ENCODE measurements around the gene CBX3.
"Not testable (repeated sequence)": the region's sequence is repeated elsewhere in the genome, so short reads cannot be mapped to it uniquely, and the experiment has no call there.

CBX3 gene

DNA sequence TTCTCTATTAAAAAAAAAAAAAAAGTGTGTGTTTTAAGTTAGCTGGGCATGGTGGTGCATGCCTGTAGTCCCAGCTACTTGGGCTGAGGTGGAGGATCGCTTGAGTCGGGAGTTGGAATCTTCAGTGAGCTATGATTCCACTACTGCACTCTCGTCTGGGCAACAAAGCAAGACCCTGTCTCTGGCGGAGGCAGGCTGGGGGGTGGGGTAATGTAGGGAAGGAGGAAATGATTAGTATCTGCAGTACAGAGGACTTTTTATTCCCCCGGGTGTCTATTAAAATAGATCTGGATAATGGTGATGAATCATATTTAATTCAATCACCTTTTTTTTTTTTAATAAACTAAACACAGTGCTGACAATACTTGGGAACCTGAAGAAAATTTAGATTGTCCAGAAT lies 6.5 kb downstream of the CBX3 start:
- DNase-seq = no peak

DNA sequence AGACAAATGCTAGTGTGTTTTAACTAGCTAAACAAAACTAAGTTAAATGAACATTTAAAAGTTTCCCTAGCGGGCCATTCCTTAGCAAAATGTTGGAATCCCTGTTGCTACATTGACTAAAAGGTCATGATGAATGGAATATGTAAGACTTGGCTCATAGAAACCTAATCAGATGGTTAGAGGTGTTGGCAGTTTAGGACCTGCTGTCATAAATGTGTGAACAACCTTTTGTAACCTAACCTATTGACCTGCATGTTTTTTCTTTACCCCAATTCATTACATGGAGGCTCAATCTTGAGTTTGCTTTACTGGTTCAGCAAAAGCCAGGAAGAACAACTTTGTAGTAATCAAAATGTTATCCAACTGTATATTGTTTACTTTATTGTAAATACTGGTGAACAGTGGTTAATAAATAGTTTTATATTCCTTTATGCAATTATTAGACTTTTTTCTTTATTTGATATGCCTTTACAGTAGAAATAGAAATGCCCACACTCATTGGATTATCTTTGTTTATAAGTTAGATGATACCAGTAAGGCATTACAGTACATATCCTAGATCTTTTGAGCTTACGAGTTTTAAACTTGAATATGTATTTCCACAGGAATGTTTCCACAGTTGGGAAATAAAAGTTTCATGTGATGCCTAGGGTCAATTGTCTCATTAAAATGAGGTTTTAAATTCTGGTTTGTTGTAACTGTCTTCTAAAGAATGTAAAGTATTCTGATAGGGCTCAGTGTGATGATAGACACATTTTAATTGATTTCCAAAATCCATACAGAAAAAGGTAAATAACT lies 11.6 kb downstream of the CBX3 start:
- DNase-seq = no peak

DNA sequence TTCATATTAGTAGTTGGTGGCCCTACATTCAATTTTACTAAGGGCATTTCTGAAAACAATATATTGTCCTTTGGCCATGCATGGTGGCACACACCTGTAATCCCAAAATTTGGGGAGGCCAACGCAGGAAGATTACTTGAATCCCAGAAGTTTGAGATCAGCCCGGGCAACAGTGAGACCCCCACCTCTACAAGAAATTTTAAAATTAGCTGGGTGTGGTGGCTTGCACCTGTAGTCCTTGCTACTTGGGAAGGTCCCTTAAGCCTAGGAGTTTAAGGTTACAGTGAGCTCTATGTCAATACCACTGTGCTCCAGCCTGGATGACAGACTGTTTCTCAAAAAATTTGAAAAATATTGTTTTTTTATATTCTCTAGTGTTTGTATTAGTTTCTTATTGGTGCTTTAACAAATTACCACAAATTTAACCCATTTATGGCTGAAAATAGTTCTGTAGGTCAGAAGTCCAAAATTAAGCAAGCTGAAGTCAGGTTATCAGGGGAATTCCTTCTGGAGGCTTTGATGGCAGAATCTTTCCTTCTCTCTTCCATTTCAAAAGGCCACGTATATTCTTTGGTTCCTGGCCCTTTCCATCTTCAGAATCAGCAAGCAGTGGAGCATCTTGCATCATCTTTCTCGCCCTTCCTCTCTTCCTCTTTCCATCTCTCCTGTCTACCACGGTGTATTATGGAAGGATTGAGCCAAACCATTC lies 12.4 kb downstream of the CBX3 start:
- DNase-seq = no peak

DNA sequence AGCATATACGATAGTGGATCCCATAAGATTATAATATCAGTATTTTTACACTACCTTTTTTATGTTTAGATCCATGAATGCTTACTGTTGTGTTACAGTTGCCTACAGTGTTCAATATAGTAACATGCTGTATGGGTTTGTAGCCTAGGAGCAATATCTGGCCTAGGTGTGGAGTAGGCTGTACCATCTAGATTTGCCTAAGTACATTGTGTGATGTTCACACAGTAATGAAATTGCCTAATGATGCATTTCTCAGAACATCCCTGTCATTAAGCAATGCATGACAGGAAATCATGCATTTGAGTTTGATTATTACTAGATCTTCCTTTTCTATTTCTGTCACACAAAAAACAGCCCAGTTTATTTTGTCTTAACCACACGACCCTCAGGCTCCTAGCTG lies 14.5 kb downstream of the CBX3 start:
- DNase-seq = no peak

DNA sequence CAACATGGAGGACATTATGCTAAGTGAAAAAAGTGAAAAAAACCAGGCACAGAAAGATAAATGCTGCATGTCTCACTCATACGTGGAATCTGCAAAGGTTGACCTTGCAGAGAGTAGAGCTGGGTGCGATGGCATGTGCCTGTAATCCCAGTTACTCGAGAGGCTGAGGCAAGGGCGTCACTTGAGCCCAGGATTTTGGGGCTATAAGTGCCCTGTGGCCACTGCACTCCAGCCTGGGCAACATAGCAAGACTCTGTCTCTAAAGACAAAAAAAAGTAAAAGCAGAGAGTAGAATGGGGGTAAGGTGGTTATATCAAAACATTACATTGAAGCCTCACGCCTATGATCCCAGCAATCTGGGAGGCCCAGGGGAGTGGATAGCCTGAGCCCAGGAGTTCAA lies 22.8 kb downstream of the CBX3 start:
- no peak for DNase-seq

DNA sequence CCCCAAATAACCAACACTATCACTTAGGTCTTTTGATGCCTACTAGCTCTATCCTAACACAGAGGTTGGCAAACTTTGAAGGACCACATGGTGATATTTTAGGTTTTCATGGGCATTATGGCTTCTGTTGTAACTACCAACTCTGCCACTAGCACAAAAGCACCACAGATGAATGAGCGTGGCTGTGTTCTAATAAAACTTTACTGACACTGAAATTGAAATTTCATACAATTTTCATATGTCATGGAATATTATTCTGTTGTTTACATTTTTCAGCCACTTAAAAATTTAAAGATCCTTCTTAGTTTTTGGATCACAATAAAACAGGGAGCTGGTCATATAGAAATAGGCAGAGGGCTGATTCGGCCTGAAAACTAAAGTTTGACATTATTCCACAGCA lies 26.4 kb downstream of the CBX3 start:
- DNase-seq = no peak

DNA sequence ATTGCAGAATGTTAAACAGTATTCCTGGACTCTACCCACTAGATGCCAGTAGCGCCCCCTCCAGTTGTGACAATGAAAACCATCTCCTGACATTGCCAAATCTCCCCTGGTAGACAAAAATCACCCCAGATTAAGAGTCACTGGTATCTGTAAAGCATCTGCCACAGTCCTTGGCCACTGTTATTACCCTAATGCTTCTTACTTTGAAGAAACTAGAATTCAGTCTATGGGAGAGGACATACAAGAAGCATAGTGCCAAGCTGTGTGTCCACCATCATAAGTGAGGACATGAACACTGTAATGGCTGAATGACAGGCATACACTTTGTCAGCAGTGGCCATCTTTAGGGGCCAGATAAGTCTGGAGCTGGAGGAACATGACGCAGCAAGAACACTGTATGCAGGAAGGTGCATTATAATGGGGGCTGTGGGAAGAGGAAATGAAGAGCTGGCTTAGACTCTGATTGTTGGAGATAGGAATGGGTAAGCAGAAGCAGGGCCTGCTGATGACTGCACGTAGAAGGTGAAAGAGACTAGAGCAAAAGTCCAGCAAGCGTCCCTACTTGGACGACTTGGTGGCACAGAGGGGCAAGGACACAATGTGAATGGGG lies 32.5 kb downstream of the CBX3 start:
- no peak for DNase-seq

DNA sequence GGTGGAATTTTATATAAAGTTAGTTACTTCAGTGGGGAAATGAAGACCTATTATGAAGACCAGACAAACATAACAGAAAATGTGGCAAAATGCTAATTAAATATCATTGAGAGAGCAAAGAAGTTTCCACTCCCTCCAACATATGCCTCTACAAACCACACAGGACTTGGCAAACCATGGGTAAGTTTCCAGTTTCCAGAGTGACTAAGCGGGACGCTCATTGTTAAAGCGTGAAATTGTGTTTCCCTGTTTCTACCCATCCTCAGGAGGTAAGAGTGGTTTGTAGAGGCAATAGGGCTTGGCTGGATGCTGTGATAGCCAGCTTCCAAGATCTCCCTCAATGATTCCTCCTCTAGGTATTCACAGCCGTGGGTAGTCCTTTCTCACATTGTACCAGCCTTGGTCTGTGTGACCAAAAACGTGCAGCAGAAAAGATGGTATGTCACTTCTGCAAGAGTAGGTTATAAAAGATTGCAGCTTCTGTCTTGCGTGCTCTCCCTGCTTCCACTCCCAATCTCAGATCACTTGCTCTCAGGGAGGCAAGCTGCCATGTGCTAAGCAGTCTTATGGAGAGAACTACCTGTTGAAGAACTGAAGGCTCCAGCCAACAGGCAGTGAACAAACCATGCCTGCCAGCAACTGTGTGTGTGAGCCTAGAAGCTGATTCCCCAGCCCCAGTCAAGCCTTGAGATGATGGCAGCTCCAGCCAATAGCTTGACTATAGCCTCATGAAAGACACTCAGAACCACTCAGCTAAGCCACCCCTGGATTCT lies 35.7 kb downstream of the CBX3 start:
- DNase-seq = no peak

DNA sequence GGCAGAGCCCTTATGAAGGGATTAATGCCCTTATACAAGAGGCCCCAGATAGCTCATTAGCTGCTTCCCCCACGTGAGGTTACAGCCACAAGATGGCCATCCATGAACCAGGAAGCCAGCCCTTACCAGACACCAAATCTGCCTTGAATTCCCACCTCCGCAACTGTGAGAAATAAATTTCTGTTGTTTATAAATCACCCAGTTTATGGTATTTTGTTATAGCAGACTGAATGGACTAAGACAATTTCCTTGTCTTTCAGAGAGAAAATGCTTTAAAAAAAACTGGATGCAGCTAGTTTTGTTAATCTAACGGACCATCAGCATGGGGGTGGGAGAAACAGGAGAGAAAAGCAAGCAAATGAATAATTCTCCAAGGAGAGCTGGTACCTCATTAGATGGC lies 36.5 kb downstream of the CBX3 start:
- no peak for DNase-seq

DNA sequence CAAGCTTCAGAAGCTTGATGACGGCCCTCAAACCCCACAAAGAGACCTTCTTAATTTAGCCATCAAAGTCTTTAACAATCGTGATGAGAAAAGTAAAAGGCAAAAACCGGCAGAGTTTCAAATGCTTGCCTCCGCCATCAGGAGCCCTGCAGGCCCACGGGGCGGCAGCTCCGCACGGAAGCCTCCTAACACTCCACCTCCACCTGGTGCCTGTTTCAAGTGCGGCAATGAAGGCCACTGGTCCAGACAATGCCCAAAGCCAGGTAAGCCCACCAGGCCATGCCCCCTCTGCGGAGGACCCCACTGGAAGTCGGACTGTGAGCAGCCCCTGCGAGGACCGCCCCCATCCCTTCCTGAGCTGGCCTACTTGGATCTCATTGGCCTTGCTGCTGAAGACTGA lies 43.6 kb downstream of the CBX3 start:
- no peak for DNase-seq

DNA sequence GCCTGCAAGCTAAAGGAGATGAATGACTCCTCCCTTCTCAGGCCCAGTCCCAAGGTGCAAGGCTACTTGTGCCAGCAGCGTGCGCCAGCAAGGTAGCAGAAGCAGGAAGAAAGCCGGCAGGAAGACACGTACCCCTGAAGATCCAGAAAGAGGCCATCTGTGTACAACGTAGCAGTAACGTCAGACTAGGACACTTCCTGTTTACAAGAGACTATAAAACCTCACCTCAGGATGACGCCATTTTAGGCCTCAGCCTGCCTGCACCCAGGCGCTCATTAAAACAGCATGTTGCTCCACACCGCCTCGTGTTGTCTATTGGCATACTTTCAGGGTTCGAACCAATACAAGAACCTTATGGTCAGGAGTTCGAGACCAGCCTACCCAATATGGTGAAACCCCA lies 48.7 kb downstream of the CBX3 start:
- no peak for DNase-seq

DNA sequence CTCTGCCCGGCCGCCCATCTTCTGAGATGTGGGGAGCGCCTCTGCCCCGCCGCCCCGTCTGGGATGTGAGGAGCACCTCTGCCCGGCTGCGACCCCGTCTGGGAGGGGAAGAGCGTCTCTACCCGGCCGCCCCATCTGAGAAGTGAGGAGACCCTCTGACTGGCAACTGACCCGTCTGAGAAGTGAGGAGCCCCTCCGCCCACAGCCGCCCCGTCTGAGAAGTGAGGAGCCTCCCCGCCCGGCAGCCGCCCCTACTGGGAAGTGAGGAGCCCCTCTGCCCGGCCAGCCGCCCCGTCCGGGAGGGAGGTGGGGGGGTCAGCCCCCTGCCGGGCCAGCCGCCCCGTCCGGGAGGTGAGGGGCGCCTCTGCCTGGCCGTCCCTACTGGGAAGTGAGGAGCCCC lies 60.3 kb downstream of the CBX3 start:
- not testable (repeated sequence) for DNase-seq

Data from CD4-positive, alpha-beta T cell treated with Interleukin-10 for 1 hour (primary cell).